HepG2 (cell line): Measurements from ENCODE around the gene HSPA1B. TPM values are rescaled to one million over a fixed set of nuclear protein-coding genes. Genes with fewer than 3 reads are reported as not detected.

Source experiments
- ADNP ChIP-seq: sonication (generic); formaldehyde crosslinking; IDR thresholded peaks from 2 replicates; pipeline ENCODE4 v1.4.0; 2020; ENCODE audit warnings: missing genetic modification reagents
- ATF7-NPFF ChIP-seq: sonication (generic); formaldehyde crosslinking; IDR thresholded peaks from 2 replicates; pipeline ENCODE4 v1.8.1; 2023; ENCODE audit warnings: mild to moderate bottlenecking, low read depth, missing genetic modification reagents, moderate library complexity
- EED ChIP-seq: sonication (generic); formaldehyde crosslinking; IDR thresholded peaks from 2 replicates; pipeline ENCODE4 v1.5.0; 2020; ENCODE audit warnings: mild to moderate bottlenecking, missing genetic modification reagents
- ELK4 ChIP-seq: sonication (generic); formaldehyde crosslinking; IDR thresholded peaks from 2 replicates; pipeline ENCODE4 v1.9.0; 2021; ENCODE audit warnings: missing genetic modification reagents, borderline replicate concordance
- FLYWCH1 ChIP-seq: sonication (generic); formaldehyde crosslinking; IDR thresholded peaks from 2 replicates; pipeline ENCODE4 v1.8.1; 2023; ENCODE audit warnings: mild to moderate bottlenecking, missing genetic modification reagents
- FOXK2 ChIP-seq: fragments of 450-650 bp; IDR thresholded peaks from 2 replicates; pipeline ENCODE4 v1.6.1; 2016
- FOXP1 ChIP-seq, 2 experiments: fragments of 450-650 bp in 1 of 2; IDR thresholded peaks; 2 replicates each; pipeline ENCODE4 v1.6.1; 2017 to 2018; ENCODE audit warnings: antibody characterized with exemption in 1 of 2
- GATAD1 ChIP-seq: IDR thresholded peaks from 2 replicates; pipeline ENCODE4 v1.6.1; 2016; ENCODE audit warnings: missing genetic modification reagents, missing compliant biosample characterization
- IRF9 ChIP-seq: sonication (generic); formaldehyde crosslinking; IDR thresholded peaks from 2 replicates; pipeline ENCODE4 v1.8.0; 2022; ENCODE audit warnings: missing genetic modification reagents, mild to moderate bottlenecking, borderline replicate concordance
- MAFF ChIP-seq: IDR thresholded peaks from 2 replicates; pipeline ENCODE4 v1.6.1; 2011; ENCODE audit warnings: low read depth, low read length, improper control_type of control experiment
- MATR3 ChIP-seq: sonication (generic); formaldehyde crosslinking; IDR thresholded peaks from 2 replicates; pipeline ENCODE4 v1.4.0; 2020; ENCODE audit warnings: missing genetic modification reagents
- MEIS1 ChIP-seq: sonication (generic); formaldehyde crosslinking; IDR thresholded peaks from 2 replicates; pipeline ENCODE4 v1.9.0; 2021; ENCODE audit warnings: mild to moderate bottlenecking, missing genetic modification reagents, moderate library complexity, borderline replicate concordance
- MXI1 ChIP-seq: IDR thresholded peaks from 3 replicates; pipeline ENCODE4 v1.6.1; 2012; ENCODE audit warnings: low read depth, low read length, inconsistent platforms, borderline replicate concordance
- PHF8 ChIP-seq: sonication (generic); formaldehyde crosslinking; IDR thresholded peaks from 2 replicates; pipeline ENCODE4 v1.5.0; 2020; ENCODE audit warnings: missing genetic modification reagents
- RARA ChIP-seq: IDR thresholded peaks from 2 replicates; pipeline ENCODE4 v1.6.1; 2016; ENCODE audit warnings: missing genetic modification reagents, missing compliant biosample characterization
- SMC3 ChIP-seq: IDR thresholded peaks from 2 replicates; pipeline ENCODE4 v1.6.1; 2011; ENCODE audit warnings: low read length, improper control_type of control experiment
- SRF ChIP-seq: IDR thresholded peaks from 2 replicates; pipeline ENCODE4 v1.6.1; 2011; ENCODE audit warnings: mild to moderate bottlenecking, low read depth, low read length, moderate library complexity
- STAG1 ChIP-seq: sonication (generic); formaldehyde crosslinking; IDR thresholded peaks from 2 replicates; pipeline ENCODE4 v1.4.0; 2020; ENCODE audit warnings: missing genetic modification reagents
- TIGD3 ChIP-seq: sonication (generic); formaldehyde crosslinking; IDR thresholded peaks from 2 replicates; pipeline ENCODE4 v1.5.1; 2020; ENCODE audit warnings: mild to moderate bottlenecking, missing genetic modification reagents, borderline replicate concordance
- UBTF ChIP-seq: sonication (generic); formaldehyde crosslinking; IDR thresholded peaks from 2 replicates; pipeline ENCODE4 v1.4.0; 2020; ENCODE audit warnings: mild to moderate bottlenecking, missing genetic modification reagents
- ZMYM3 ChIP-seq: sonication (generic); formaldehyde crosslinking; IDR thresholded peaks from 2 replicates; pipeline ENCODE4 v1.5.1; 2020; ENCODE audit warnings: mild to moderate bottlenecking, missing genetic modification reagents
- ZNF160 ChIP-seq: sonication (generic); formaldehyde crosslinking; IDR thresholded peaks from 2 replicates; pipeline ENCODE4 v1.8.0; 2022; ENCODE audit warnings: mild to moderate bottlenecking, inconsistent platforms, missing genetic modification reagents
- ZNF230 ChIP-seq: sonication (generic); formaldehyde crosslinking; IDR thresholded peaks from 2 replicates; pipeline ENCODE4 v1.4.0; 2020; ENCODE audit warnings: mild to moderate bottlenecking, missing genetic modification reagents
- ZNF3 ChIP-seq: IDR thresholded peaks from 2 replicates; pipeline ENCODE4 v1.7.0; 2017; ENCODE audit warnings: inconsistent platforms
- ZNF326 ChIP-seq: sonication (generic); formaldehyde crosslinking; IDR thresholded peaks from 2 replicates; pipeline ENCODE4 v1.4.0; 2020; ENCODE audit warnings: missing genetic modification reagents, borderline replicate concordance
- ZNF430 ChIP-seq: sonication (generic); formaldehyde crosslinking; IDR thresholded peaks from 2 replicates; pipeline ENCODE4 v1.9.0; 2021; ENCODE audit warnings: mild to moderate bottlenecking, missing genetic modification reagents
- ZNF432 ChIP-seq: sonication (generic); formaldehyde crosslinking; IDR thresholded peaks from 2 replicates; pipeline ENCODE4 v1.5.0; 2020; ENCODE audit warnings: missing genetic modification reagents, mild to moderate bottlenecking, borderline replicate concordance
- ZNF547 ChIP-seq: sonication (generic); formaldehyde crosslinking; IDR thresholded peaks from 2 replicates; pipeline ENCODE4 v1.5.1; 2020; ENCODE audit warnings: mild to moderate bottlenecking, missing genetic modification reagents
- polyA plus RNA-seq, 8 experiments: library from polyadenylated mRNA; depleted of rRNA in 3 of 8; stranded (reverse) in 7 of 8; unstranded in 1 of 8; fragments of >200 nt; fragmentation: Illumina TruSeq in 4 of 8; extraction: Trizol in 4 of 8; gene quantifications; 2 replicates each; pipeline versions ENCODE4 v1.2.1 to v1.2.3, GENCODE V29; 2011 to 2016; ENCODE audit warnings: low read depth in 4 of 8, missing spikeins in 1 of 8, mixed read lengths in 1 of 8; ENCODE audit not compliant: insufficient read depth in 1 of 8
- total RNA-seq, 5 experiments: library from RNA; depleted of rRNA; stranded (reverse); fragments of >200 nt; fragmentation: Illumina TruSeq; extraction: Trizol; gene quantifications; 2 replicates each; pipeline ENCODE4 v1.2.3, GENCODE V29; 2016; ENCODE audit warnings: low read depth in 1 of 5

The HSPA1B gene
- total and polyA plus RNA-seq, 2 of the 13 experiments (the other 11 are each of a cell fraction or from before 2014, with no cell fraction given) = 26.0 to 186 TPM

- TF ChIP-seq UBTF (CRISPR knock-in tag) (no peak), GATAD1 (CRISPR knock-in tag) (no peak), EED (no peak), RARA (CRISPR knock-in tag) (no peak), SMC3 (peak; percentile 17; the same call in 1 of the 2 replicates), ADNP (CRISPR knock-in tag) (0 out of 2 replicates have a peak, but pooled peaks have one; percentile 14), ATF7-NPFF (CRISPR knock-in tag) (no peak), MAFF (no peak), MXI1 (0 out of 3 replicates have a peak, but pooled peaks have one; percentile 9), ZNF430 (no peak), ZNF432 (CRISPR knock-in tag) (no peak), ZMYM3 (CRISPR knock-in tag) (peak; percentile 93), MEIS1 (0 out of 2 replicates have a peak, but pooled peaks have one; percentile 28), ZNF326 (CRISPR knock-in tag) (no peak), FOXP1 (IDR thresholded peaks at IDR 0.05) (no peak), FOXP1 (CRISPR knock-in tag; IDR thresholded peaks at IDR 0.05) (no peak), ZNF547 (CRISPR knock-in tag) (no peak), ZNF160 (CRISPR knock-in tag) (no peak), TIGD3 (CRISPR knock-in tag) (no peak), MATR3 (CRISPR knock-in tag) (no peak), IRF9 (CRISPR knock-in tag) (no peak; the same call in 1 of the 2 replicates), ZNF3 (CRISPR knock-in tag) (no peak), ELK4 (CRISPR knock-in tag) (no peak), ZNF230 (CRISPR knock-in tag) (0 out of 2 replicates have a peak, but pooled peaks have one; percentile 46), STAG1 (0 out of 2 replicates have a peak, but pooled peaks have one; percentile 40), FOXK2 (no peak), SRF (no peak), FLYWCH1 (CRISPR knock-in tag) (no peak), PHF8 (no peak)
These were observed 42.9 kb downstream of the HSPA1B start (continued) for GRCh38 chr6:31870385-31870921.
